Measurements from ENCODE around the gene SCMH1.

- TF ChIP-seq, protein P1, sequence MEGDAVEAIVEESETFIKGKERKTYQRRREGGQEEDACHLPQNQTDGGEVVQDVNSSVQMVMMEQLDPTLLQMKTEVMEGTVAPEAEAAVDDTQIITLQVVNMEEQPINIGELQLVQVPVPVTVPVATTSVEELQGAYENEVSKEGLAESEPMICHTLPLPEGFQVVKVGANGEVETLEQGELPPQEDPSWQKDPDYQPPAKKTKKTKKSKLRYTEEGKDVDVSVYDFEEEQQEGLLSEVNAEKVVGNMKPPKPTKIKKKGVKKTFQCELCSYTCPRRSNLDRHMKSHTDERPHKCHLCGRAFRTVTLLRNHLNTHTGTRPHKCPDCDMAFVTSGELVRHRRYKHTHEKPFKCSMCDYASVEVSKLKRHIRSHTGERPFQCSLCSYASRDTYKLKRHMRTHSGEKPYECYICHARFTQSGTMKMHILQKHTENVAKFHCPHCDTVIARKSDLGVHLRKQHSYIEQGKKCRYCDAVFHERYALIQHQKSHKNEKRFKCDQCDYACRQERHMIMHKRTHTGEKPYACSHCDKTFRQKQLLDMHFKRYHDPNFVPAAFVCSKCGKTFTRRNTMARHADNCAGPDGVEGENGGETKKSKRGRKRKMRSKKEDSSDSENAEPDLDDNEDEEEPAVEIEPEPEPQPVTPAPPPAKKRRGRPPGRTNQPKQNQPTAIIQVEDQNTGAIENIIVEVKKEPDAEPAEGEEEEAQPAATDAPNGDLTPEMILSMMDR (IDR thresholded peaks at IDR 0.05 in 8 of 11, conservative IDR thresholded peaks at IDR 0.05 in 3 of 11): no peak
- no peak for TF ChIP-seq POLR2A (IDR thresholded peaks at IDR 0.05)
- TF ChIP-seq POLR2AphosphoS5 (IDR thresholded peaks at IDR 0.05): no peak
Observed at GRCh38 chr1:41255978-41256377, 13.9 kb upstream of the SCMH1 start.

Measured in spleen (tissue), 7 donors.